ENCODE results near the gene GRID1. TPM values are rescaled to one million over a fixed set of nuclear protein-coding genes. Genes with fewer than 3 reads are reported as not detected.

Gene GRID1
- total RNA-seq, 1 experiment from 2014 or later: 5.6 TPM

- intact Hi-C loops (cut with micrococcal nuclease): no loop called here
- Histone ChIP-seq H3K4me2 (ENCODE audit: low read length) (no peak overlapping the region), H3K27ac (ENCODE audit: low read depth, low read length) (no peak overlapping the region), H3K9me3 (ENCODE audit: control insufficient read depth in 1 of 2, insufficient read depth in 1 of 2, low read depth in 1 of 2, low read length in 2 of 2) (no peaks in the 10 kb centered on the region), H3K36me3 (ENCODE audit: control insufficient read depth in 1 of 2, insufficient read depth in 2 of 2, low read length in 2 of 2) (no peaks in the 10 kb centered on the region), H3K79me2 (ENCODE audit: insufficient read depth, low read length) (no peaks in the 10 kb centered on the region), H2AFZ (ENCODE audit: low read depth, low read length, poor library complexity, severe bottlenecking) (no peak overlapping the region), H4K20me1 (ENCODE audit: insufficient read depth) (no peaks in the 10 kb centered on the region), H3K27me3 (ENCODE audit: insufficient read depth, low read length) (peaks cover 3% of the 10 kb centered on the region; the same call in 1 of the 2 replicates), H3K9me2 (ENCODE audit: insufficient read depth) (no peaks in the 10 kb centered on the region), H3K4me1 (ENCODE audit: control insufficient read depth in 1 of 2, insufficient read depth in 2 of 2, low read length in 2 of 2) (no peaks in the 10 kb centered on the region), H3K9ac (ENCODE audit: low read length) (no peak overlapping the region), H3K4me3 (replicated peaks in 1 of 2; ENCODE audit: low read depth in 1 of 2, low read length in 2 of 2) (no peak overlapping the region)
- no peak for ATAC-seq
- no peak for TF ChIP-seq TCF7L2 (IDR thresholded peaks at IDR 0.05; ENCODE audit: borderline replicate concordance, extremely low read depth, insufficient read depth, insufficient read length)
- TF ChIP-seq, protein P1, sequence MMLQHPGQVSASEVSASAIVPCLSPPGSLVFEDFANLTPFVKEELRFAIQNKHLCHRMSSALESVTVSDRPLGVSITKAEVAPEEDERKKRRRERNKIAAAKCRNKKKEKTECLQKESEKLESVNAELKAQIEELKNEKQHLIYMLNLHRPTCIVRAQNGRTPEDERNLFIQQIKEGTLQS (IDR thresholded peaks at IDR 0.05): no peak
- no peak for TF ChIP-seq SP1 (IDR thresholded peaks at IDR 0.05; ENCODE audit: low read depth)
- no peak for TF ChIP-seq EZH2phosphoT487 (IDR thresholded peaks at IDR 0.05; ENCODE audit: borderline replicate concordance)
- TF ChIP-seq, protein P2, sequence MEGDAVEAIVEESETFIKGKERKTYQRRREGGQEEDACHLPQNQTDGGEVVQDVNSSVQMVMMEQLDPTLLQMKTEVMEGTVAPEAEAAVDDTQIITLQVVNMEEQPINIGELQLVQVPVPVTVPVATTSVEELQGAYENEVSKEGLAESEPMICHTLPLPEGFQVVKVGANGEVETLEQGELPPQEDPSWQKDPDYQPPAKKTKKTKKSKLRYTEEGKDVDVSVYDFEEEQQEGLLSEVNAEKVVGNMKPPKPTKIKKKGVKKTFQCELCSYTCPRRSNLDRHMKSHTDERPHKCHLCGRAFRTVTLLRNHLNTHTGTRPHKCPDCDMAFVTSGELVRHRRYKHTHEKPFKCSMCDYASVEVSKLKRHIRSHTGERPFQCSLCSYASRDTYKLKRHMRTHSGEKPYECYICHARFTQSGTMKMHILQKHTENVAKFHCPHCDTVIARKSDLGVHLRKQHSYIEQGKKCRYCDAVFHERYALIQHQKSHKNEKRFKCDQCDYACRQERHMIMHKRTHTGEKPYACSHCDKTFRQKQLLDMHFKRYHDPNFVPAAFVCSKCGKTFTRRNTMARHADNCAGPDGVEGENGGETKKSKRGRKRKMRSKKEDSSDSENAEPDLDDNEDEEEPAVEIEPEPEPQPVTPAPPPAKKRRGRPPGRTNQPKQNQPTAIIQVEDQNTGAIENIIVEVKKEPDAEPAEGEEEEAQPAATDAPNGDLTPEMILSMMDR (IDR thresholded peaks at IDR 0.05 in 2 of 3, conservative IDR thresholded peaks at IDR 0.05 in 1 of 3; ENCODE audit: borderline replicate concordance in 1 of 3, insufficient read depth in 1 of 3, low read depth in 2 of 3, low read length in 2 of 3): no peak
- no peak for TF ChIP-seq YY1 (IDR thresholded peaks at IDR 0.05; ENCODE audit: extremely low read depth, insufficient replicate concordance, low read depth, low read length)
- no peak for TF ChIP-seq RAD21 (IDR thresholded peaks at IDR 0.05; ENCODE audit: low read depth)
- no peak for TF ChIP-seq FOSL1 (IDR thresholded peaks at IDR 0.05; ENCODE audit: low read depth)
- TF ChIP-seq CEBPB (IDR thresholded peaks at IDR 0.05; ENCODE audit: low read depth): no peak
- TF ChIP-seq ELF1 (IDR thresholded peaks at IDR 0.05; ENCODE audit: borderline replicate concordance, low read depth): no peak
- no peak for TF ChIP-seq CBX3 (IDR thresholded peaks at IDR 0.05; ENCODE audit: low read depth)
- no peak for TF ChIP-seq JUND (IDR thresholded peaks at IDR 0.05)
- TF ChIP-seq SRF (IDR thresholded peaks at IDR 0.05; ENCODE audit: low read depth): no peak
- TF ChIP-seq EZH2 (IDR thresholded peaks at IDR 0.05): no peak
- ChIA-PET CTCF (no interaction called here), RAD21 (ENCODE audit: low non-redundant PET in 1 of 2, low total read pairs in 2 of 2, uncharacterized antibody in 2 of 2, unreplicated experiment in 2 of 2) (no interaction called here), POLR2A (no interaction called here)
- DNase-seq (ENCODE audit: low read depth, low spot score): no peak
- no TSS peak for BruUV-seq (replicated peaks)
These were observed 365.1 kb downstream of the GRID1 start for GRCh38 chr10:86001521-86001920.

All from HCT116 (cell line).